ENCODE results near the gene SMIM24.
A peak's percentile ranks its signal among the peaks of the same experiment; 100 is the strongest.

GRCh38 chr19:3500429-3501101, 20.2 kb upstream of the SMIM24 start, which contains the start of gene DOHH:
- TF ChIP-seq CTCF (IDR thresholded peaks at IDR 0.05) (no peak), POLR2A (IDR thresholded peaks at IDR 0.05) (peak; percentile 70)

Measured in right lobe of liver (tissue), 4 donors.